ENCODE results near the gene TTC8.

DNA sequence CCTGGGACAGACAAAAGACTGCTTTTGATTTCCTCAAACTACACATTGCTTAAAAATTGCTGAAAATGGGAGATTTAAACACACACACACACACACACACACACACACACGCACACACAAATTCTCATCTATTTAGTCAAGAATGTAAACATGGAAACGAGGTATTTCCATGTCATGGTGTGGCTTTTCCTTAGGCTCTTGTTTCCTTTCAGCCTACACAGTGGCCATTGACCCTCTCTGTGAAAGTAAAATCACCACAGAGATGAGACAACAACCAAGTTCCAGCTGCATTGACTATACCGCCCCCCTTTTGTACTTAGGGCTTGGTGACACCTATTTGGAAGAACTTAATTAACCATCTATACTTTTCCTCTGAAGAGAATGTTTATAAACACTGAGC is 41.9 kb downstream of the TTC8 start:
- TF ChIP-seq, protein P1, sequence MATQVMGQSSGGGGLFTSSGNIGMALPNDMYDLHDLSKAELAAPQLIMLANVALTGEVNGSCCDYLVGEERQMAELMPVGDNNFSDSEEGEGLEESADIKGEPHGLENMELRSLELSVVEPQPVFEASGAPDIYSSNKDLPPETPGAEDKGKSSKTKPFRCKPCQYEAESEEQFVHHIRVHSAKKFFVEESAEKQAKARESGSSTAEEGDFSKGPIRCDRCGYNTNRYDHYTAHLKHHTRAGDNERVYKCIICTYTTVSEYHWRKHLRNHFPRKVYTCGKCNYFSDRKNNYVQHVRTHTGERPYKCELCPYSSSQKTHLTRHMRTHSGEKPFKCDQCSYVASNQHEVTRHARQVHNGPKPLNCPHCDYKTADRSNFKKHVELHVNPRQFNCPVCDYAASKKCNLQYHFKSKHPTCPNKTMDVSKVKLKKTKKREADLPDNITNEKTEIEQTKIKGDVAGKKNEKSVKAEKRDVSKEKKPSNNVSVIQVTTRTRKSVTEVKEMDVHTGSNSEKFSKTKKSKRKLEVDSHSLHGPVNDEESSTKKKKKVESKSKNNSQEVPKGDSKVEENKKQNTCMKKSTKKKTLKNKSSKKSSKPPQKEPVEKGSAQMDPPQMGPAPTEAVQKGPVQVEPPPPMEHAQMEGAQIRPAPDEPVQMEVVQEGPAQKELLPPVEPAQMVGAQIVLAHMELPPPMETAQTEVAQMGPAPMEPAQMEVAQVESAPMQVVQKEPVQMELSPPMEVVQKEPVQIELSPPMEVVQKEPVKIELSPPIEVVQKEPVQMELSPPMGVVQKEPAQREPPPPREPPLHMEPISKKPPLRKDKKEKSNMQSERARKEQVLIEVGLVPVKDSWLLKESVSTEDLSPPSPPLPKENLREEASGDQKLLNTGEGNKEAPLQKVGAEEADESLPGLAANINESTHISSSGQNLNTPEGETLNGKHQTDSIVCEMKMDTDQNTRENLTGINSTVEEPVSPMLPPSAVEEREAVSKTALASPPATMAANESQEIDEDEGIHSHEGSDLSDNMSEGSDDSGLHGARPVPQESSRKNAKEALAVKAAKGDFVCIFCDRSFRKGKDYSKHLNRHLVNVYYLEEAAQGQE (IDR thresholded peaks at IDR 0.05; ENCODE audit: insufficient read depth in 1 of 2, low read depth in 2 of 2, low read length in 2 of 2), result no peak
- no peak for TF ChIP-seq POLR2AphosphoS5 (IDR thresholded peaks at IDR 0.05; ENCODE audit: low read depth, low read length)
- TF ChIP-seq TAF1 (IDR thresholded peaks at IDR 0.05; ENCODE audit: borderline replicate concordance, insufficient read depth, low read length), result no peak
- no peak for TF ChIP-seq FOXP2 (optimal IDR thresholded peaks at IDR 0.05; ENCODE audit: borderline replicate concordance, extremely low read depth, extremely low read length, insufficient read depth)

Data from PFSK-1 (cell line).